Neural cell (in vitro differentiated cells): Measurements from ENCODE around the gene ERBB4. TPM values are rescaled to one million over a fixed set of nuclear protein-coding genes. Genes with fewer than 3 reads are reported as not detected.

ENCODE experiments used
- H2AFZ ChIP-seq: fragments of 200-600, 300-800 bp; sonication (generic), shearing (Covaris generic); 2 replicates; pipeline ENCODE4 v1.6.0; 2014; ENCODE audit warnings: low read depth, mild to moderate bottlenecking, antibody characterized with exemption, low read length, moderate library complexity
- H3F3A ChIP-seq: fragments of 200-600 bp; shearing (Covaris generic); 2 replicates; pipeline ENCODE4 v1.6.1; 2016; ENCODE audit warnings: mild to moderate bottlenecking, moderate library complexity, mixed read lengths, antibody characterized with exemption, low read length; ENCODE audit not compliant: insufficient read depth, poor library complexity, severe bottlenecking
- H3K27ac ChIP-seq: fragments of 200-600, 300-800 bp; sonication (generic), shearing (Covaris generic); 2 replicates; pipeline ENCODE4 v1.5.1; 2014; ENCODE audit warnings: mild to moderate bottlenecking, low read length, moderate library complexity
- H3K27me3 ChIP-seq: fragments of 300-800, 200-600 bp; sonication (generic), shearing (Covaris generic); 2 replicates; pipeline ENCODE4 v1.6.0; 2014; ENCODE audit warnings: mild to moderate bottlenecking, low read depth, low read length, moderate library complexity; ENCODE audit not compliant: insufficient read depth
- H3K36me3 ChIP-seq: fragments of 300-800, 200-600 bp; sonication (generic), shearing (Covaris generic); 2 replicates; pipeline ENCODE4 v1.5.1; 2014; ENCODE audit warnings: mild to moderate bottlenecking, antibody characterized with exemption, low read length, moderate library complexity; ENCODE audit not compliant: insufficient read depth
- H3K4me2 ChIP-seq: fragments of 300-800, 200-600 bp; sonication (generic), shearing (Covaris generic); 2 replicates; pipeline ENCODE4 v1.6.0; 2014; ENCODE audit warnings: mild to moderate bottlenecking, low read length
- H3K4me3 ChIP-seq: fragments of 300-800, 200-600 bp; sonication (generic), shearing (Covaris generic); 2 replicates; pipeline ENCODE4 v1.5.1; 2014; ENCODE audit warnings: mild to moderate bottlenecking, low read length, moderate library complexity
- H3K79me2 ChIP-seq: fragments of 200-600 bp; shearing (Covaris generic); replicated peaks from 2 replicates; pipeline ENCODE4 v1.6.0; 2014; ENCODE audit warnings: mild to moderate bottlenecking, low read length, moderate library complexity; ENCODE audit not compliant: insufficient read depth
- H3K9ac ChIP-seq: fragments of 300-800, 200-600 bp; sonication (generic), shearing (Covaris generic); 2 replicates; pipeline ENCODE4 v1.6.1; 2016; ENCODE audit warnings: mild to moderate bottlenecking, low read length, mixed read lengths
- H3K9me2 ChIP-seq: fragments of 200-600 bp; shearing (Covaris generic); 2 replicates; pipeline ENCODE4 v1.6.1; 2016; ENCODE audit warnings: mild to moderate bottlenecking, low read length, mixed read lengths; ENCODE audit not compliant: insufficient read depth
- H3K9me3 ChIP-seq: fragments of 200-600, 300-800 bp; sonication (generic), shearing (Covaris generic); 2 replicates; pipeline ENCODE4 v1.6.1; 2016; ENCODE audit warnings: mild to moderate bottlenecking, mixed run types, low read length, moderate library complexity, mixed read lengths
- H4K20me1 ChIP-seq: fragments of 200-600 bp; shearing (Covaris generic); 2 replicates; pipeline ENCODE4 v1.6.1; 2016; ENCODE audit warnings: mild to moderate bottlenecking, mixed run types; ENCODE audit not compliant: insufficient read depth
- CTCF ChIP-seq: fragments of 450-650 bp; IDR thresholded peaks from 2 replicates; pipeline ENCODE4 v1.5.1; 2014; ENCODE audit warnings: antibody characterized with exemption, mild to moderate bottlenecking, moderate library complexity; ENCODE audit not compliant: poor library complexity, severe bottlenecking
- EP300 ChIP-seq: fragments of 450-650 bp; conservative IDR thresholded peaks from 2 replicates; pipeline ENCODE4 v1.6.1; 2014; ENCODE audit warnings: antibody characterized with exemption, mild to moderate bottlenecking, moderate library complexity; ENCODE audit not compliant: poor library complexity, severe bottlenecking
- EZH2 ChIP-seq: fragments of 200-600, 300-800 bp; shearing (Covaris generic), sonication (generic); IDR thresholded peaks from 2 replicates; pipeline ENCODE4 v1.6.1; 2014; ENCODE audit warnings: antibody characterized with exemption, low read length, borderline replicate concordance, mild to moderate bottlenecking; ENCODE audit not compliant: insufficient read depth, poor library complexity, severe bottlenecking
- MXI1 ChIP-seq: fragments of 450-650 bp; conservative IDR thresholded peaks from 2 replicates; pipeline ENCODE4 v1.6.1; 2014; ENCODE audit warnings: antibody characterized with exemption, mild to moderate bottlenecking; ENCODE audit not compliant: poor library complexity, severe bottlenecking
- POLR2AphosphoS5 ChIP-seq: IDR thresholded peaks from 2 replicates; pipeline ENCODE4 v1.6.1; 2012
- RAD21 ChIP-seq: fragments of 450-650 bp; conservative IDR thresholded peaks from 2 replicates; pipeline ENCODE4 v1.6.1; 2014; ENCODE audit warnings: antibody characterized with exemption, mild to moderate bottlenecking, moderate library complexity
- REST ChIP-seq: IDR thresholded peaks from 2 replicates; pipeline ENCODE4 v1.6.1; 2012; ENCODE audit warnings: borderline replicate concordance
- SMC3 ChIP-seq: fragments of 450-650 bp; conservative IDR thresholded peaks from 2 replicates; pipeline ENCODE4 v1.6.1; 2014; ENCODE audit warnings: antibody characterized with exemption, mild to moderate bottlenecking, moderate library complexity; ENCODE audit not compliant: poor library complexity
- TAF1 ChIP-seq: IDR thresholded peaks from 2 replicates; pipeline ENCODE4 v1.6.1; 2012; ENCODE audit warnings: low read depth
- polyA plus RNA-seq: library from polyadenylated mRNA; depleted of rRNA; stranded (reverse); fragments of >200 nt; gene quantifications from 2 replicates; pipeline ENCODE4 v1.2.3, GENCODE V29; 2014

ERBB4 gene
- polyA plus RNA-seq, 1 donor from 2014 or later = 0.69 TPM

- Histone ChIP-seq H3K4me3 (no peak overlapping the region), H3K9ac (no peak overlapping the region), H3K9me2 (no peaks in the 10 kb centered on the region), H3K79me2 (no peaks in the 10 kb centered on the region), H3K4me2 (no peak overlapping the region), H3K27ac (no peak overlapping the region), H3K36me3 (no peaks in the 10 kb centered on the region), H4K20me1 (no peaks in the 10 kb centered on the region), H3K27me3 (peaks cover 41% of the 10 kb centered on the region), H3K9me3 (no peaks in the 10 kb centered on the region), H2AFZ (no peak overlapping the region), H3F3A (no peaks in the 10 kb centered on the region)
- TF ChIP-seq MXI1 (no peak), TAF1 (no peak), CTCF (peak; percentile 56), RAD21 (peak; percentile 57), SMC3 (peak; percentile 61)
Measured at GRCh38 chr2:212532585-212532984, 6.0 kb downstream of the ERBB4 start.

GRCh38 chr2:212532087-212532486 lies 6.5 kb downstream of the ERBB4 start:
- Histone ChIP-seq H3K27me3 (peaks cover 36% of the 10 kb centered on the region), H3K36me3 (no peaks in the 10 kb centered on the region), H3K9me3 (no peaks in the 10 kb centered on the region), H3F3A (no peaks in the 10 kb centered on the region), H3K9me2 (no peaks in the 10 kb centered on the region), H4K20me1 (no peaks in the 10 kb centered on the region), H3K27ac (no peak overlapping the region), H2AFZ (no peak overlapping the region), H3K9ac (no peak overlapping the region), H3K4me2 (no peak overlapping the region), H3K4me3 (no peak overlapping the region), H3K79me2 (no peaks in the 10 kb centered on the region)
- TF ChIP-seq EZH2 = no peak
- no peak for TF ChIP-seq RAD21
- no peak for TF ChIP-seq EP300

- Histone ChIP-seq H3K9me3 (no peaks in the 10 kb centered on the region), H3K27me3 (peaks cover 30% of the 10 kb centered on the region), H4K20me1 (no peaks in the 10 kb centered on the region), H3K27ac (no peak overlapping the region), H3K4me3 (no peak overlapping the region), H3F3A (no peaks in the 10 kb centered on the region), H3K9me2 (no peaks in the 10 kb centered on the region), H2AFZ (no peak overlapping the region), H3K4me2 (no peak overlapping the region), H3K36me3 (no peaks in the 10 kb centered on the region), H3K79me2 (no peaks in the 10 kb centered on the region), H3K9ac (no peak overlapping the region)
- TF ChIP-seq REST = no peak
- no peak for TF ChIP-seq EP300
- TF ChIP-seq RAD21 = no peak
- no peak for TF ChIP-seq POLR2AphosphoS5
- TF ChIP-seq CTCF = no peak
- TF ChIP-seq EZH2 = no peak
- no peak for TF ChIP-seq SMC3
- no peak for TF ChIP-seq MXI1
- no peak for TF ChIP-seq TAF1
Measured at GRCh38 chr2:212531499-212531898, 7.1 kb downstream of the ERBB4 start.
